HepG2 (cell line): Measurements from ENCODE around the gene NOP56. TPM values are rescaled to one million over a fixed set of nuclear protein-coding genes. Genes with fewer than 3 reads are reported as not detected.

Source experiments
- ARNTL ChIP-seq: sonication (generic); formaldehyde crosslinking; IDR thresholded peaks from 2 replicates; pipeline ENCODE4 v1.4.0; 2020; ENCODE audit warnings: mild to moderate bottlenecking, missing genetic modification reagents
- FOXC1 ChIP-seq: sonication (generic); formaldehyde crosslinking; IDR thresholded peaks from 2 replicates; pipeline ENCODE4 v1.8.0; 2022; ENCODE audit warnings: mild to moderate bottlenecking, missing genetic modification reagents, borderline replicate concordance
- JUN ChIP-seq: sonication (generic); formaldehyde crosslinking; IDR thresholded peaks from 2 replicates; pipeline ENCODE4 v1.4.0; 2020; ENCODE audit warnings: mild to moderate bottlenecking, missing genetic modification reagents
- MAFK ChIP-seq, 2 experiments: IDR thresholded peaks in 1 of 2; conservative IDR thresholded peaks in 1 of 2; 2 replicates each; pipeline ENCODE4 v1.6.1; 2011; ENCODE audit warnings: improper control_type of control experiment in 2 of 2, low read length in 2 of 2
- NPAS2 ChIP-seq: sonication (generic); formaldehyde crosslinking; IDR thresholded peaks from 2 replicates; pipeline ENCODE4 v1.8.0; 2022; ENCODE audit warnings: mild to moderate bottlenecking, missing genetic modification reagents, borderline replicate concordance
- PBX2 ChIP-seq: IDR thresholded peaks from 2 replicates; pipeline ENCODE4 v1.6.1; 2016; ENCODE audit warnings: control low read depth
- SIX1 ChIP-seq: sonication (generic); formaldehyde crosslinking; IDR thresholded peaks from 2 replicates; pipeline ENCODE4 v1.4.0; 2020; ENCODE audit warnings: missing genetic modification reagents, borderline replicate concordance
- U2AF2 ChIP-seq: fragments of 200-400 bp; formaldehyde crosslinking; IDR thresholded peaks from 2 replicates; pipeline ENCODE4 v1.6.1; 2017; ENCODE audit warnings: low read depth, mild to moderate bottlenecking, low read length
- ZFP82 ChIP-seq: sonication (generic); formaldehyde crosslinking; IDR thresholded peaks from 2 replicates; pipeline ENCODE4 v1.5.1; 2020; ENCODE audit warnings: mild to moderate bottlenecking, missing genetic modification reagents, borderline replicate concordance
- ZNF276 ChIP-seq: sonication (generic); formaldehyde crosslinking; IDR thresholded peaks from 2 replicates; pipeline ENCODE4 v1.4.0; 2020; ENCODE audit warnings: mild to moderate bottlenecking, low read depth, missing genetic modification reagents
- ZNF350 ChIP-seq: sonication (generic); formaldehyde crosslinking; IDR thresholded peaks from 2 replicates; pipeline ENCODE4 v1.4.0; 2020; ENCODE audit warnings: mild to moderate bottlenecking, low read depth, missing genetic modification reagents, borderline replicate concordance
- ZNF407 ChIP-seq: sonication (generic); formaldehyde crosslinking; IDR thresholded peaks from one replicate; pipeline ENCODE4 v1.5.1; 2020; ENCODE audit warnings: mild to moderate bottlenecking, missing genetic modification reagents; ENCODE audit errors: not compliant biosample characterization
- ZNF850 ChIP-seq: sonication (generic); formaldehyde crosslinking; conservative IDR thresholded peaks from 2 replicates; pipeline ENCODE4 v1.9.0; 2021; ENCODE audit warnings: mild to moderate bottlenecking, missing genetic modification reagents
- polyA plus RNA-seq, 8 experiments: library from polyadenylated mRNA; depleted of rRNA in 3 of 8; stranded (reverse) in 7 of 8; unstranded in 1 of 8; fragments of >200 nt; fragmentation: Illumina TruSeq in 4 of 8; extraction: Trizol in 4 of 8; gene quantifications; 2 replicates each; pipeline versions ENCODE4 v1.2.1 to v1.2.3, GENCODE V29; 2011 to 2016; ENCODE audit warnings: low read depth in 4 of 8, missing spikeins in 1 of 8, mixed read lengths in 1 of 8; ENCODE audit not compliant: insufficient read depth in 1 of 8
- total RNA-seq, 5 experiments: library from RNA; depleted of rRNA; stranded (reverse); fragments of >200 nt; fragmentation: Illumina TruSeq; extraction: Trizol; gene quantifications; 2 replicates each; pipeline ENCODE4 v1.2.3, GENCODE V29; 2016; ENCODE audit warnings: low read depth in 1 of 5

Gene NOP56
- total and polyA plus RNA-seq, 2 of the 13 experiments (the other 11 are each of a cell fraction or from before 2014, with no cell fraction given): 369 to 1,116 TPM

GRCh38 chr20:2663887-2664719 is 11.7 kb downstream of the NOP56 start, which contains the start of gene IDH3B (continued):
- peak; percentile 76; the same call in 1 of the 2 replicates for TF ChIP-seq ARNTL (CRISPR knock-in tag)
- TF ChIP-seq ZNF850 (CRISPR knock-in tag): peak; percentile 91
- TF ChIP-seq PBX2 (CRISPR knock-in tag): 0 out of 2 replicates have a peak, but pooled peaks have one; percentile 29
- no peak for TF ChIP-seq ZFP82 (CRISPR knock-in tag)
- TF ChIP-seq U2AF2: no peak
- no peak for TF ChIP-seq JUN (CRISPR knock-in tag)
- no peak for TF ChIP-seq NPAS2 (CRISPR knock-in tag)
- peak; percentile 98 for TF ChIP-seq ZNF350 (CRISPR knock-in tag)
- TF ChIP-seq FOXC1 (CRISPR knock-in tag): peak; percentile 56; the same call in 1 of the 2 replicates
- peak; percentile 94 for TF ChIP-seq ZNF407 (CRISPR knock-in tag)
- peak in 1 of 2 experiments; percentile 60; a peak in 1 of 4 replicates for TF ChIP-seq MAFK (conservative IDR thresholded peaks at IDR 0.05 in 1 of 2, IDR thresholded peaks at IDR 0.05 in 1 of 2; ENCODE audit: low read length in 2 of 2)
- TF ChIP-seq ZNF276 (CRISPR knock-in tag): peak; percentile 54; the same call in 1 of the 2 replicates
- TF ChIP-seq SIX1 (CRISPR knock-in tag): peak; percentile 28; the same call in 1 of the 2 replicates
